ENCODE measurements around the gene ACOX1.

Gene ACOX1

DNA sequence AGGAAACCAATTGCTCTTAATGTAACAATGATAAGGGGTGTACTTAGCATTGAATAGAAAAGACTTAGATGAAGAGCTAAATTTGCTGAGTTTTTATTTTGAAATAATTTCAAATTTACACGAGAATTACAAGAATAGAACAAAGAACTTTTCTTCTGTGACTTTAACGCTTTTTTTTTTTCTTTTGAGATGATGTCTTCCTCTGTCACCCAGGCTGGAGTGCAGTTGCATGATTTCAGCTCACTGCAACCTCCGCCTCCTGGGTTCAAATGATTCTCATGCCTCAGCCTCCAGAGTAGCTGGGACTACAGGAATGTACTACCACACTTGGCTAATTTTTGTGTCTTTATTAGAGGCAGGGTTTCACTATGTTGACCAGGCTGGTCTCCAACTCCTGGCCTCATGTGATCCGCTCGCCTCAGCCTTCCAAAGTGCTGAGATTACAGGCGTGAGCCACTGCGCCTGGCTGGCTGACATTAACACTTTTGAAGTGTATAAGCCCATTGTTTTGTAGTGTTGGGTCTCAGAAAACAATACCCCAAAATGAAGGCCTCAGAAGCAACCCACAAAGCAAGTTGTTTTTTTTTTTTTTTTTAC, 2.2 kb upstream of the ACOX1 start:
- no peaks in the 10 kb centered on the region for H3K9me3 ChIP-seq (ENCODE audit: insufficient read depth, low read depth, low read length)
- peak overlapping the region; percentile 94 for H3K9ac ChIP-seq (ENCODE audit: low read depth, low read length, poor library complexity, severe bottlenecking)
- H3K9me2 ChIP-seq (replicated peaks; ENCODE audit: low read depth, low read length) = no peaks in the 10 kb centered on the region
- peaks cover 52% of the 10 kb centered on the region for H3K4me1 ChIP-seq (ENCODE audit: insufficient read depth, low read length, poor library complexity, severe bottlenecking)
- TF ChIP-seq, protein P1, sequence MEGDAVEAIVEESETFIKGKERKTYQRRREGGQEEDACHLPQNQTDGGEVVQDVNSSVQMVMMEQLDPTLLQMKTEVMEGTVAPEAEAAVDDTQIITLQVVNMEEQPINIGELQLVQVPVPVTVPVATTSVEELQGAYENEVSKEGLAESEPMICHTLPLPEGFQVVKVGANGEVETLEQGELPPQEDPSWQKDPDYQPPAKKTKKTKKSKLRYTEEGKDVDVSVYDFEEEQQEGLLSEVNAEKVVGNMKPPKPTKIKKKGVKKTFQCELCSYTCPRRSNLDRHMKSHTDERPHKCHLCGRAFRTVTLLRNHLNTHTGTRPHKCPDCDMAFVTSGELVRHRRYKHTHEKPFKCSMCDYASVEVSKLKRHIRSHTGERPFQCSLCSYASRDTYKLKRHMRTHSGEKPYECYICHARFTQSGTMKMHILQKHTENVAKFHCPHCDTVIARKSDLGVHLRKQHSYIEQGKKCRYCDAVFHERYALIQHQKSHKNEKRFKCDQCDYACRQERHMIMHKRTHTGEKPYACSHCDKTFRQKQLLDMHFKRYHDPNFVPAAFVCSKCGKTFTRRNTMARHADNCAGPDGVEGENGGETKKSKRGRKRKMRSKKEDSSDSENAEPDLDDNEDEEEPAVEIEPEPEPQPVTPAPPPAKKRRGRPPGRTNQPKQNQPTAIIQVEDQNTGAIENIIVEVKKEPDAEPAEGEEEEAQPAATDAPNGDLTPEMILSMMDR (conservative IDR thresholded peaks at IDR 0.05; ENCODE audit: low read length) = no peak
- TF ChIP-seq EZH2phosphoT487 (IDR thresholded peaks at IDR 0.05; ENCODE audit: borderline replicate concordance) = no peak
- peak overlapping the region; percentile 81 for H3K4me3 ChIP-seq (ENCODE audit: low read length, poor library complexity, severe bottlenecking)
- peaks cover 76% of the 10 kb centered on the region for H3K79me2 ChIP-seq (ENCODE audit: insufficient read depth, low read length)
- H4K20me1 ChIP-seq (ENCODE audit: insufficient read depth, low read length, poor library complexity, severe bottlenecking) = peaks cover 6% of the 10 kb centered on the region
- H3F3A ChIP-seq (ENCODE audit: low read depth) = no peaks in the 10 kb centered on the region; the same call in 1 of the 2 replicates
- H3K27me3 ChIP-seq (ENCODE audit: insufficient read depth, low read length, poor library complexity, severe bottlenecking) = no peaks in the 10 kb centered on the region
- no peaks in the 10 kb centered on the region for H3K36me3 ChIP-seq (ENCODE audit: insufficient read depth, low read length)
- H2AFZ ChIP-seq (ENCODE audit: low read length) = no peak overlapping the region
- peak overlapping the region; percentile 82 for H3K4me2 ChIP-seq (ENCODE audit: low read depth, low read length, poor library complexity, severe bottlenecking)

- H2AFZ ChIP-seq (ENCODE audit: low read length) = no peak overlapping the region
- no peaks in the 10 kb centered on the region for H3K36me3 ChIP-seq (ENCODE audit: insufficient read depth, low read length)
- H3K4me2 ChIP-seq (ENCODE audit: low read depth, low read length, poor library complexity, severe bottlenecking) = peak overlapping the region; percentile 82
- H3K79me2 ChIP-seq (ENCODE audit: insufficient read depth, low read length) = peaks cover 83% of the 10 kb centered on the region
- H3K4me3 ChIP-seq (ENCODE audit: low read length, poor library complexity, severe bottlenecking) = peak overlapping the region; percentile 81
- H3K27me3 ChIP-seq (ENCODE audit: insufficient read depth, low read length, poor library complexity, severe bottlenecking) = no peaks in the 10 kb centered on the region
- H3K4me1 ChIP-seq (ENCODE audit: insufficient read depth, low read length, poor library complexity, severe bottlenecking) = peaks cover 56% of the 10 kb centered on the region
- no peaks in the 10 kb centered on the region for H3K9me3 ChIP-seq (ENCODE audit: insufficient read depth, low read depth, low read length)
- no peaks in the 10 kb centered on the region; the same call in 1 of the 2 replicates for H3F3A ChIP-seq (ENCODE audit: low read depth)
- H4K20me1 ChIP-seq (ENCODE audit: insufficient read depth, low read length, poor library complexity, severe bottlenecking) = peaks cover 6% of the 10 kb centered on the region
- TF ChIP-seq EZH2phosphoT487 (IDR thresholded peaks at IDR 0.05; ENCODE audit: borderline replicate concordance) = no peak
- TF ChIP-seq, protein P1 (conservative IDR thresholded peaks at IDR 0.05; ENCODE audit: low read length) = no peak
- H3K9me2 ChIP-seq (replicated peaks; ENCODE audit: low read depth, low read length) = no peaks in the 10 kb centered on the region
- H3K9ac ChIP-seq (ENCODE audit: low read depth, low read length, poor library complexity, severe bottlenecking) = peak overlapping the region; percentile 94
Observed at GRCh38 chr17:75980188-75981018, 1.4 kb upstream of the ACOX1 start.

- Histone ChIP-seq H4K20me1 (ENCODE audit: insufficient read depth, low read length, poor library complexity, severe bottlenecking) (peaks cover 6% of the 10 kb centered on the region), H3K27me3 (ENCODE audit: insufficient read depth, low read length, poor library complexity, severe bottlenecking) (no peaks in the 10 kb centered on the region), H3K9me2 (replicated peaks; ENCODE audit: low read depth, low read length) (no peaks in the 10 kb centered on the region), H3K79me2 (ENCODE audit: insufficient read depth, low read length) (peaks cover 77% of the 10 kb centered on the region), H3K4me1 (ENCODE audit: insufficient read depth, low read length, poor library complexity, severe bottlenecking) (peaks cover 60% of the 10 kb centered on the region), H3K9me3 (ENCODE audit: insufficient read depth, low read depth, low read length) (no peaks in the 10 kb centered on the region), H3K4me3 (ENCODE audit: low read length, poor library complexity, severe bottlenecking) (peak overlapping the region; percentile 81), H3F3A (ENCODE audit: low read depth) (no peaks in the 10 kb centered on the region; the same call in 1 of the 2 replicates), H3K4me2 (ENCODE audit: low read depth, low read length, poor library complexity, severe bottlenecking) (peak overlapping the region; percentile 82), H3K36me3 (ENCODE audit: insufficient read depth, low read length) (no peaks in the 10 kb centered on the region), H2AFZ (ENCODE audit: low read length) (peak overlapping the region; percentile 86), H3K9ac (ENCODE audit: low read depth, low read length, poor library complexity, severe bottlenecking) (peak overlapping the region; percentile 94)
- TF ChIP-seq, protein P1 (conservative IDR thresholded peaks at IDR 0.05; ENCODE audit: low read length) = no peak
- no peak for TF ChIP-seq EZH2phosphoT487 (IDR thresholded peaks at IDR 0.05; ENCODE audit: borderline replicate concordance)
Observed at GRCh38 chr17:75979705-75980187, 780 bp upstream of the ACOX1 start.
